PC-3 (cell line): ENCODE measurements around the gene TUBA4A.

Source experiments
- EZH2 ChIP-seq: fragments of 300-600 bp; sonication (generic); IDR thresholded peaks from one replicate; pipeline ENCODE4 v1.6.1; 2017; ENCODE audit warnings: antibody characterized with exemption, mild to moderate bottlenecking, low read length; ENCODE audit not compliant: unreplicated experiment
- EZH2phosphoT487 ChIP-seq: fragments of 300-600 bp; sonication (generic); IDR thresholded peaks from 2 replicates; pipeline ENCODE4 v1.6.1; 2018; ENCODE audit warnings: mild to moderate bottlenecking, antibody characterized with exemption, low read length, borderline replicate concordance
- TF ChIP-seq, protein P1 (sequence below): fragments of 300-600 bp; sonication (generic); conservative IDR thresholded peaks from 2 replicates; pipeline ENCODE4 v1.5.1; 2017; ENCODE audit warnings: antibody characterized with exemption, low read depth, mild to moderate bottlenecking, low read length

- TF ChIP-seq, protein P1, sequence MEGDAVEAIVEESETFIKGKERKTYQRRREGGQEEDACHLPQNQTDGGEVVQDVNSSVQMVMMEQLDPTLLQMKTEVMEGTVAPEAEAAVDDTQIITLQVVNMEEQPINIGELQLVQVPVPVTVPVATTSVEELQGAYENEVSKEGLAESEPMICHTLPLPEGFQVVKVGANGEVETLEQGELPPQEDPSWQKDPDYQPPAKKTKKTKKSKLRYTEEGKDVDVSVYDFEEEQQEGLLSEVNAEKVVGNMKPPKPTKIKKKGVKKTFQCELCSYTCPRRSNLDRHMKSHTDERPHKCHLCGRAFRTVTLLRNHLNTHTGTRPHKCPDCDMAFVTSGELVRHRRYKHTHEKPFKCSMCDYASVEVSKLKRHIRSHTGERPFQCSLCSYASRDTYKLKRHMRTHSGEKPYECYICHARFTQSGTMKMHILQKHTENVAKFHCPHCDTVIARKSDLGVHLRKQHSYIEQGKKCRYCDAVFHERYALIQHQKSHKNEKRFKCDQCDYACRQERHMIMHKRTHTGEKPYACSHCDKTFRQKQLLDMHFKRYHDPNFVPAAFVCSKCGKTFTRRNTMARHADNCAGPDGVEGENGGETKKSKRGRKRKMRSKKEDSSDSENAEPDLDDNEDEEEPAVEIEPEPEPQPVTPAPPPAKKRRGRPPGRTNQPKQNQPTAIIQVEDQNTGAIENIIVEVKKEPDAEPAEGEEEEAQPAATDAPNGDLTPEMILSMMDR = no peak
- no peak for TF ChIP-seq EZH2
- no peak for TF ChIP-seq EZH2phosphoT487
Observed at GRCh38 chr2:219245148-219245898, 8.4 kb downstream of the TUBA4A start, which contains the start of the genes GLB1L and STK16.
